HCT116 (cell line): ENCODE data around the gene DERL2. TPM values are rescaled to one million over a fixed set of nuclear protein-coding genes. Genes with fewer than 3 reads are reported as not detected.
A peak's percentile ranks its signal among the peaks of the same experiment; 100 is the strongest.

Experiments
- ATAC-seq: fragments of 200-7000 bp; cut with Tn5 transposase; 2 replicates; pipeline ENCODE4 v1.9.1; 2020; ENCODE audit warnings: mild to moderate bottlenecking, moderate library complexity
- BruUV-seq: library from RNA; stranded (reverse); fragments of 400-500 nt; replicated peaks from 2 replicates; lab custom pipeline; 2021; lab: Mats Ljungman, UMichigan
- CTCF ChIA-PET: fragments of 300-600 bp; sonication (Branson Sonifier 250); formaldehyde crosslinking; loops from one replicate; lab custom pipeline; 2021; ENCODE audit warnings: antibody characterized with exemption; lab: Charles Lee
- POLR2A ChIA-PET: fragments of 300-600, 350-600 bp; sonication (Branson Sonifier 250); formaldehyde crosslinking; loops from one replicate; lab custom pipeline; 2021; ENCODE audit warnings: antibody characterized with exemption; lab: Charles Lee
- RAD21 ChIA-PET, 2 experiments: fragments of 300-600 bp; sonication (Branson Sonifier 250); formaldehyde crosslinking; loops; one replicate each; lab custom pipeline; 2023; ENCODE audit warnings: low total read pairs in 2 of 2; ENCODE audit not compliant: uncharacterized antibody in 2 of 2, unreplicated experiment in 2 of 2, low non-redundant PET in 1 of 2; lab: Charles Lee
- DNase-seq: peaks from one replicate; pipeline ENCODE4 v3.0.0-alpha.2; 2010; ENCODE audit warnings: low read depth, low spot score
- H2AFZ ChIP-seq: fragments of 200-600 bp; shearing (Covaris generic), sonication (generic); 2 replicates; pipeline ENCODE4 v1.6.1; 2017; ENCODE audit warnings: low read depth, mixed run types, mixed read lengths, antibody characterized with exemption, low read length; ENCODE audit not compliant: poor library complexity, severe bottlenecking
- H3K27ac ChIP-seq: 2 replicates; pipeline ENCODE4 v1.5.1; 2012; ENCODE audit warnings: low read depth, low read length
- H3K27me3 ChIP-seq: fragments of 200-600 bp; sonication (generic); 2 replicates; pipeline ENCODE4 v1.6.1; 2016; ENCODE audit warnings: mixed run types, low read length, mixed read lengths; ENCODE audit not compliant: insufficient read depth
- H3K36me3 ChIP-seq, 2 experiments: fragments of 200-500 bp in 1 of 2; fragments of 200-600 bp in 1 of 2; sonication (Bioruptor generic) in 1 of 2; sonication (generic) in 1 of 2; 2 replicates each; pipeline versions ENCODE4 v1.5.1 to v1.6.1; 2014 to 2016; ENCODE audit warnings: low read length in 2 of 2, inconsistent platforms in 1 of 2, mixed read lengths in 1 of 2, mixed run types in 1 of 2; ENCODE audit not compliant: insufficient read depth in 2 of 2, control insufficient read depth in 1 of 2
- H3K4me1 ChIP-seq, 2 experiments: fragments of 200-600 bp in 1 of 2; sonication (generic) in 1 of 2; 2 replicates each; pipeline versions ENCODE4 v1.5.1 to v1.6.1; 2012 to 2017; ENCODE audit warnings: low read length in 2 of 2, inconsistent platforms in 1 of 2, mild to moderate bottlenecking in 1 of 2, mixed read lengths in 1 of 2, mixed run types in 1 of 2, moderate library complexity in 1 of 2; ENCODE audit not compliant: insufficient read depth in 2 of 2, control insufficient read depth in 1 of 2
- H3K4me2 ChIP-seq: fragments of 200-600 bp; sonication (generic); 2 replicates; pipeline ENCODE4 v1.6.1; 2017; ENCODE audit warnings: mixed run types, low read length, mixed read lengths
- H3K4me3 ChIP-seq, 2 experiments: fragments of 200-600 bp in 1 of 2; sonication (generic) in 1 of 2; replicated peaks in 1 of 2; 2 replicates each; pipeline ENCODE4 v1.5.1; 2011 to 2016; ENCODE audit warnings: low read length in 2 of 2, control low read depth in 1 of 2, low read depth in 1 of 2, mild to moderate bottlenecking in 1 of 2, mixed read lengths in 1 of 2, mixed run types in 1 of 2
- H3K79me2 ChIP-seq: fragments of 200-600 bp; sonication (generic); 2 replicates; pipeline ENCODE4 v1.6.1; 2017; ENCODE audit warnings: mild to moderate bottlenecking, mixed run types, low read length, moderate library complexity, mixed read lengths; ENCODE audit not compliant: insufficient read depth
- H3K9ac ChIP-seq: fragments of 200-600 bp; sonication (generic); 2 replicates; pipeline ENCODE4 v1.6.1; 2016; ENCODE audit warnings: low read length, mixed read lengths
- H3K9me2 ChIP-seq: fragments of 200-600 bp; sonication (generic), shearing (Covaris generic); 2 replicates; pipeline ENCODE4 v1.6.1; 2017; ENCODE audit warnings: mixed run types, mild to moderate bottlenecking, moderate library complexity; ENCODE audit not compliant: insufficient read depth
- H3K9me3 ChIP-seq, 2 experiments: fragments of 200-500 bp in 1 of 2; fragments of 200-600 bp in 1 of 2; sonication (Bioruptor generic) in 1 of 2; sonication (generic) in 1 of 2; 2 replicates each; pipeline ENCODE4 v1.6.1; 2014 to 2017; ENCODE audit warnings: low read length in 2 of 2, mixed read lengths in 2 of 2, inconsistent platforms in 1 of 2, low read depth in 1 of 2, mild to moderate bottlenecking in 1 of 2, mixed run types in 1 of 2, moderate library complexity in 1 of 2; ENCODE audit not compliant: control insufficient read depth in 1 of 2, insufficient read depth in 1 of 2
- H4K20me1 ChIP-seq: fragments of 200-600 bp; sonication (generic), shearing (Covaris generic); 2 replicates; pipeline ENCODE4 v1.6.1; 2017; ENCODE audit warnings: mixed run types, mild to moderate bottlenecking, moderate library complexity; ENCODE audit not compliant: insufficient read depth
- ATF3 ChIP-seq: IDR thresholded peaks from 2 replicates; pipeline ENCODE4 v1.6.1; 2012
- CBX3 ChIP-seq: IDR thresholded peaks from 2 replicates; pipeline ENCODE4 v1.6.1; 2012; ENCODE audit warnings: low read depth
- CEBPB ChIP-seq: IDR thresholded peaks from 2 replicates; pipeline ENCODE4 v1.6.1; 2012; ENCODE audit warnings: low read depth
- EGR1 ChIP-seq: IDR thresholded peaks from 2 replicates; pipeline ENCODE4 v1.6.1; 2012; ENCODE audit warnings: low read depth
- ELF1 ChIP-seq: IDR thresholded peaks from 2 replicates; pipeline ENCODE4 v1.6.1; 2012; ENCODE audit warnings: low read depth, borderline replicate concordance
- EZH2 ChIP-seq: fragments of 200-600 bp; sonication (generic); IDR thresholded peaks from 2 replicates; pipeline ENCODE4 v1.6.1; 2017; ENCODE audit warnings: antibody characterized with exemption, mixed run types
- EZH2phosphoT487 ChIP-seq: fragments of 200-600 bp; IDR thresholded peaks from 2 replicates; pipeline ENCODE4 v1.6.1; 2018; ENCODE audit warnings: antibody characterized with exemption, borderline replicate concordance
- FOSL1 ChIP-seq: IDR thresholded peaks from 2 replicates; pipeline ENCODE4 v1.6.1; 2012; ENCODE audit warnings: low read depth
- JUND ChIP-seq: IDR thresholded peaks from 2 replicates; pipeline ENCODE4 v1.6.1; 2012
- MAX ChIP-seq: IDR thresholded peaks from 2 replicates; pipeline ENCODE4 v1.6.1; 2012
- SP1 ChIP-seq: IDR thresholded peaks from 2 replicates; pipeline ENCODE4 v1.6.1; 2012; ENCODE audit warnings: low read depth
- SRF ChIP-seq: IDR thresholded peaks from 2 replicates; pipeline ENCODE4 v1.6.1; 2012; ENCODE audit warnings: low read depth
- YY1 ChIP-seq: IDR thresholded peaks from 2 replicates; pipeline ENCODE4 v1.6.1; 2011; ENCODE audit warnings: low read length, low read depth, moderate library complexity, mild to moderate bottlenecking; ENCODE audit not compliant: insufficient replicate concordance; ENCODE audit errors: extremely low read depth
- ZBTB33 ChIP-seq: IDR thresholded peaks from 2 replicates; pipeline ENCODE4 v1.6.1; 2011; ENCODE audit warnings: mild to moderate bottlenecking, low read length, moderate library complexity; ENCODE audit not compliant: insufficient replicate concordance; ENCODE audit errors: extremely low read depth
- intact Hi-C: fragments of 100-400 bp; cut with micrococcal nuclease; formaldehyde crosslinking; loops from 2 replicates; pipeline ENCODE4 v1.10.0; 2022
- total RNA-seq: library from RNA; stranded (reverse); gene quantifications from one replicate; pipeline ENCODE4 v1.2.1, GENCODE V29; 2021; ENCODE audit not compliant: unreplicated experiment

The DERL2 gene
- total RNA-seq, 1 experiment from 2014 or later, result 45.6 TPM

DNA sequence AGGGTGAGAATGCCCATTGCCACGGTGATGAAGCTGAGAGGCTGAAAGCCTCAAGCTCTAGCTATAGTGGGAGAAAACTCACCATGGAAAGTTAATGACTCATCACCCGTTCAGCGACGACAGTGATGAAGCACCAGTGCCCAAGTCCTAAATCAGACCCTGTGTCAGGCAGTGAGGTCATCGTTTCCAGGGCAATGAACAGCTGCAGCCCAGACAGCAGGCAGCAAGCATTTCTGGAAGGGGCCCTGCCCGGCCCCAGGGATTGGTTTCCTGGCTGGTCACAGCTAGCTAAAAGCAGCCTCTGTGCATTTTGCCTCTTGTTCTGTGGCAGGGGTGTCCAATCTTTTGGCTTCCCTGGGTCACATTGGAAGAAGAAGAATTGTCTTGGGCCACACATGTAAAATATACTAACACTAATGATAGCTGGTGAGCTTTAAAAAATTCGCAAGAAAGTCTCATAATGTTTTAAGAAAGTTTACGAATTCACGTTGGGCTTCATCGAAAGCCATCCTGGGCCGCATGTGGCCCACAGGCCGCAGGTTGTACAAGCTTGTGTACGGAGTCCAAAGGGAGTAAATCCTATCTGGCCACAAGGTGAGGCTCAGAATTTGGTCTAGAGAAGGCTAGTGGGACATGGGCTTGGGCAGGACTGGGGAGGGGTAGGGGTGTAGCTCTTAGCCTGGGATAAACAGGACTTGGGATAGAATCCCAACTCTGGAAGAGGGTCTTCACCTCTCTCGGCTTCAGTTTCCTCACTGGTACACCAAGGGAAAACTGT, 41.0 kb upstream of the DERL2 start:
- Histone ChIP-seq H3K36me3 (no peaks in the 10 kb centered on the region), H3K9ac (no peak overlapping the region), H3K79me2 (no peaks in the 10 kb centered on the region), H3K9me2 (no peaks in the 10 kb centered on the region), H3K4me2 (peak overlapping the region; percentile 65), H3K27me3 (no peaks in the 10 kb centered on the region), H2AFZ (no peak overlapping the region), H3K9me3 (no peaks in the 10 kb centered on the region), H4K20me1 (no peaks in the 10 kb centered on the region)
- DNase-seq (peak; percentile 75), ATAC-seq (peak; percentile 92)
- intact Hi-C loops, result no loop called here
- RAD21 ChIA-PET, result no interaction called here
- POLR2A ChIA-PET, result no interaction called here
- BruUV-seq, result no TSS peak
- TF ChIP-seq ELF1, result no peak
- peak; percentile 49; the same call in 1 of the 2 replicates for TF ChIP-seq SP1
- TF ChIP-seq EZH2phosphoT487, result no peak
- no peak for TF ChIP-seq SRF
- 0 out of 2 replicates have a peak, but pooled peaks have one; percentile 18 for TF ChIP-seq MAX
- peak; percentile 82 for TF ChIP-seq JUND
- TF ChIP-seq YY1, result no peak
- TF ChIP-seq FOSL1, result peak; percentile 78
- TF ChIP-seq CBX3, result no peak
- TF ChIP-seq, all 23 proteins: peak for 4
- CTCF ChIA-PET, result no interaction called here
- Histone ChIP-seq H3K4me1 (peaks cover 12 to 22% of the 10 kb centered on the region in 2 experiments), H3K4me3 (no peak overlapping the region), H3K27ac (no peak overlapping the region)

GRCh38 chr17:5523249-5523648, 37.3 kb upstream of the DERL2 start:
- CTCF ChIA-PET, result no interaction called here
- peaks cover 12 to 22% of the 10 kb centered on the region in 2 experiments for H3K4me1 ChIP-seq
- H4K20me1 ChIP-seq, result no peaks in the 10 kb centered on the region
- RAD21 ChIA-PET, result no interaction called here
- H3K79me2 ChIP-seq, result no peaks in the 10 kb centered on the region
- intact Hi-C loops, result no loop called here
- POLR2A ChIA-PET, result no interaction called here
- no peak overlapping the region for H2AFZ ChIP-seq
- ATAC-seq, result no peak
- no peak overlapping the region for H3K4me2 ChIP-seq
- no peaks in the 10 kb centered on the region for H3K9me2 ChIP-seq
- H3K9me3 ChIP-seq, result no peaks in the 10 kb centered on the region
- no peak overlapping the region for H3K4me3 ChIP-seq
- TF ChIP-seq ATF3 (no peak), EZH2 (no peak), ZBTB33 (no peak), EGR1 (no peak), CEBPB (no peak), SP1 (no peak)
- TF ChIP-seq, all 23 proteins: peak for 0
- BruUV-seq, result no TSS peak
- H3K27me3 ChIP-seq, result no peaks in the 10 kb centered on the region
- no peak overlapping the region for H3K27ac ChIP-seq
- no peaks in the 10 kb centered on the region for H3K36me3 ChIP-seq
- no peak overlapping the region for H3K9ac ChIP-seq
- DNase-seq, result no peak
